Activated B cell treated with CpG ODN at 0.5 μM for 24 hours (primary cell): ENCODE data around the gene PHTF2. TPM values are rescaled to one million over a fixed set of nuclear protein-coding genes. Genes with fewer than 3 reads are reported as not detected.

Experiments used
- ATAC-seq: fragments of 200-7000 bp; cut with Tn5 transposase; one replicate; pipeline ENCODE4 v1.10.0; 2021; ENCODE audit warnings: low read depth, mild to moderate bottlenecking, moderate library complexity
- CTCF ChIA-PET: fragments of 350-600 bp; sonication (Branson Sonifier 250); formaldehyde crosslinking; loops from one replicate; lab custom pipeline; 2021; ENCODE audit warnings: antibody characterized with exemption; lab: Charles Lee
- POLR2A ChIA-PET: fragments of 350-600 bp; sonication (Branson Sonifier 250); formaldehyde crosslinking; loops from one replicate; lab custom pipeline; 2021; ENCODE audit warnings: antibody characterized with exemption; lab: Charles Lee
- DNase-seq: peaks from one replicate; pipeline ENCODE4 v3.0.0; 2022
- H3K27ac Mint-ChIP-seq: one replicate; pipeline ENCODE4 v1.8.0; 2020; ENCODE audit warnings: mixed read lengths
- H3K27me3 Mint-ChIP-seq: one replicate; pipeline ENCODE4 v1.8.0; 2021; ENCODE audit warnings: mixed read lengths
- H3K36me3 Mint-ChIP-seq: one replicate; pipeline ENCODE4 v1.8.0; 2021; ENCODE audit warnings: low read depth, mixed read lengths
- H3K4me1 Mint-ChIP-seq: one replicate; pipeline ENCODE4 v1.8.0; 2021; ENCODE audit warnings: mixed read lengths
- H3K4me3 Mint-ChIP-seq: one replicate; pipeline ENCODE4 v1.8.0; 2020; ENCODE audit warnings: mild to moderate bottlenecking, mixed read lengths
- H3K9me3 Mint-ChIP-seq: one replicate; pipeline ENCODE4 v1.8.0; 2020; ENCODE audit warnings: mixed read lengths
- intact Hi-C: fragments of 100-400 bp; cut with micrococcal nuclease; formaldehyde crosslinking; loops from one replicate; pipeline ENCODE4 v1.15.1; 2024
- total RNA-seq: library from RNA; stranded (reverse); gene quantifications from 2 replicates; pipeline ENCODE4 v1.2.3, GENCODE V29; 2022
- TF ChIP-seq, protein P1 (sequence below): fragments of 200-600 bp; IDR thresholded peaks from one replicate; pipeline ENCODE4 v1.8.0; 2022; ENCODE audit warnings: antibody characterized with exemption, mild to moderate bottlenecking

The PHTF2 gene
- total RNA-seq, 1 donor from 2014 or later: 38.9 TPM

DNA sequence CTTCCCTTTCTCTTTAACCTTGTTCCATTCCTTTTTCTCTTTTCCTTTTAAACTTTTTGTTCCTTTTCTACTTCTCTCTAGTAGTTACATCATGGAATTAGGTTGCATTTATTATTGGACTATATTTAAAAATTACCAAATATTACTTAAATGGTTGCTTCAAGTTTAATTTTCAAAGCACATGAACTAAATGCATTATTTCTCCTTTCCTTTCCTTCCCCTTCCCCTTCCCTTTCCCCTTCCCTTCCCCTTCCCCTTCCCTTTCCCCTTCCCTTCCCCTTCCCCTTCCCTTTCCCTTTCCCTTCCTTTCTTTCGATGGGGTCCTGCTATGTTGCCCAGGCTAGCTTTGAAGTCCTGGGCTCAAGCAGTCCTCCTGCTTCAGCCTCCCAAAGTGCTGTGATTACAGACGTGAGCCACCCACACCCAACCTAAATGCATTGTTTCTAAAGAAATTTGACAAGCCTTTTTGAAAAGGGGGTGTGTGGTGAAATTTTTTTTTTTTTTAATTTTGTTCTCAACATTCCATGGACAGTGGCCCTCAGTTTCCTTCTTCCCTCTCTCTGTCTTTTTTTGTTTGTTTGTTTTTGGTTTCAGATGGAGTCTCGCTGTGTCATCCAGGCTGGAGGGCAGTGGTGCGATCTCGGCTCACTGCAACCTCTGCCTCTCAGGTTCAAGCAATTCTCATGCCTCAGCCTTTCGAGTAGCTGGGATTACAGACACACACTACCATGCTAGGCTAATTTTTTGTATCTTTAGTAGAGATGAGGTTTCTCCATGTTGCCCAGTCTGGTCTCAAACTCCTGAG lies 31.6 kb upstream of the PHTF2 start:
- intact Hi-C loops: no loop called here
- ChIA-PET CTCF (interaction anchor here (0.6 kb wide), 1 partner anchor 204 kb away, joined by 3 read pairs; no protein-coding TSS in a partner anchor), POLR2A (interaction anchor here (0.6 kb wide), 1 partner anchor 154 kb away, joined by 7 read pairs; no protein-coding TSS in a partner anchor)
- no peak for DNase-seq
- Mint-ChIP-seq H3K4me3 (no peak overlapping the region), H3K27me3 (no peaks in the 10 kb centered on the region), H3K36me3 (peaks cover 49% of the 10 kb centered on the region), H3K27ac (no peak overlapping the region), H3K9me3 (no peaks in the 10 kb centered on the region), H3K4me1 (peaks cover 27% of the 10 kb centered on the region)
- TF ChIP-seq, protein P1, sequence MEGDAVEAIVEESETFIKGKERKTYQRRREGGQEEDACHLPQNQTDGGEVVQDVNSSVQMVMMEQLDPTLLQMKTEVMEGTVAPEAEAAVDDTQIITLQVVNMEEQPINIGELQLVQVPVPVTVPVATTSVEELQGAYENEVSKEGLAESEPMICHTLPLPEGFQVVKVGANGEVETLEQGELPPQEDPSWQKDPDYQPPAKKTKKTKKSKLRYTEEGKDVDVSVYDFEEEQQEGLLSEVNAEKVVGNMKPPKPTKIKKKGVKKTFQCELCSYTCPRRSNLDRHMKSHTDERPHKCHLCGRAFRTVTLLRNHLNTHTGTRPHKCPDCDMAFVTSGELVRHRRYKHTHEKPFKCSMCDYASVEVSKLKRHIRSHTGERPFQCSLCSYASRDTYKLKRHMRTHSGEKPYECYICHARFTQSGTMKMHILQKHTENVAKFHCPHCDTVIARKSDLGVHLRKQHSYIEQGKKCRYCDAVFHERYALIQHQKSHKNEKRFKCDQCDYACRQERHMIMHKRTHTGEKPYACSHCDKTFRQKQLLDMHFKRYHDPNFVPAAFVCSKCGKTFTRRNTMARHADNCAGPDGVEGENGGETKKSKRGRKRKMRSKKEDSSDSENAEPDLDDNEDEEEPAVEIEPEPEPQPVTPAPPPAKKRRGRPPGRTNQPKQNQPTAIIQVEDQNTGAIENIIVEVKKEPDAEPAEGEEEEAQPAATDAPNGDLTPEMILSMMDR: no peak
- no peak for ATAC-seq

DNA sequence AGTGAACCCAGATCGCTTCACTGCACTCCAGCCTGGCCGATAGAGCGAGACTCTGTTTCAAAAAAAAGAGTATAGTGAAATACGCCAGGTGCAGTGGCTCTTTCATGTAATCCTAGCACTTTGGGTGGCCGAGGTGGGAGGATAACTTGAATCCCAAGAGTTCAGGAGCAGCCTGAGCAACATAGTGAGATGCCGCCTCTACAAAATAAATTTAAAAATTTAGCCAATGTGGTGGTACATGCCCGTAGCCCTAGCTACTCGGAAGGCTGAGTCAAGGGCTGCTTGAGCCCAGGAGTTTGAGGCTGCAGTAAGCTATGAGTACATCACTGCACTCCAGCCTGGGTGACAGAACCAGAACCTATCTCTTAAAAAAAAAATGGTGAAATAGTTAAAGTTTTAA lies 28.3 kb upstream of the PHTF2 start:
- Mint-ChIP-seq H3K4me1 (peaks cover 6% of the 10 kb centered on the region), H3K27ac (no peak overlapping the region), H3K4me3 (no peak overlapping the region), H3K36me3 (peaks cover 72% of the 10 kb centered on the region), H3K27me3 (no peaks in the 10 kb centered on the region), H3K9me3 (peaks cover 2% of the 10 kb centered on the region)
- ChIA-PET CTCF (no interaction called here), POLR2A (no interaction called here)
- TF ChIP-seq, protein P1: no peak
- ATAC-seq (no peak), DNase-seq (no peak)
- intact Hi-C loops: no loop called here

DNA sequence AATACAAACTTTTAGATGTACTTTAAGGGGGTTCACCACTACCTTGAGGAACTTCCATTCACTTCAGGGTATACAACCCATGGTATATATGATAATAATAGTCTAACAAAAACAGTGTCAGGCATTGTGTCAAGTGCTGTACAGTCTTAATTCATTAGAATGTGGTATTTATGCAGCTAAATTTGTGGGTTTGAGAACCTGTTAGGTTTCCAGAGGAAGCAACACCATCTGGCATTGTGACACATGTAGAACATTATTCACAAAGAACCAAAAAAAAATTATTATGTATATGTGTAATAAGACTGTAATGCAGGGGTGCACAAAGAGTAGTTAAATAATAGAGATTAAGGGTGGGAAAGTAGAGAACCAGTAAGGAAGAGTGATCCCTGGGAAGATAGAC lies 26.7 kb upstream of the PHTF2 start:
- Mint-ChIP-seq H3K36me3 (peaks cover 74% of the 10 kb centered on the region), H3K27me3 (no peaks in the 10 kb centered on the region), H3K9me3 (peaks cover 9% of the 10 kb centered on the region), H3K4me3 (no peak overlapping the region), H3K4me1 (peaks cover 1% of the 10 kb centered on the region), H3K27ac (no peak overlapping the region)
- TF ChIP-seq, protein P1: no peak
- DNase-seq: no peak
- intact Hi-C loops: no loop called here
- no peak for ATAC-seq
- ChIA-PET CTCF (no interaction called here), POLR2A (no interaction called here)

DNA sequence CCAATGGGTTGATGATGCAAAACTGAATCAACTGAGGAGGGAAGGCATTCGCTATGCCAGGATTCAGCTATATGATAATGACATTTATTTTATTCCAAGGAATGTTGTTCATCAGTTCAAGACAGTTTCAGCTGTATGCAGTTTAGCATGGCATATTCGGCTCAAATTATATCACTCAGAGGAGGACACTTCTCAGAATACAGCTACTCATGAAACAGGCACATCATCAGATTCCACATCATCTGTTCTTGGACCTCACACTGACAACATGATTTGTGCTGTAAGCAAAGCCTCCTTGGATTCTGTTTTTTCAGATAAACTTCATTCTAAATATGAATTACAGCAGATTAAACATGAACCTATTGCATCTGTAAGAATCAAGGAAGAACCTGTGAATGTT lies 20.0 kb upstream of the PHTF2 start:
- ChIA-PET CTCF (interaction anchor here (1.0 kb wide), 1 partner anchor 127 kb away, joined by 3 read pairs; no protein-coding TSS in a partner anchor), POLR2A (no interaction called here)
- TF ChIP-seq, protein P1: no peak
- ATAC-seq: no peak
- Mint-ChIP-seq H3K4me3 (no peak overlapping the region), H3K36me3 (peaks cover 67% of the 10 kb centered on the region), H3K4me1 (peaks cover 1% of the 10 kb centered on the region), H3K27me3 (no peaks in the 10 kb centered on the region), H3K27ac (no peak overlapping the region), H3K9me3 (peaks cover 7% of the 10 kb centered on the region)
- DNase-seq: no peak
- intact Hi-C loops: no loop called here

DNA sequence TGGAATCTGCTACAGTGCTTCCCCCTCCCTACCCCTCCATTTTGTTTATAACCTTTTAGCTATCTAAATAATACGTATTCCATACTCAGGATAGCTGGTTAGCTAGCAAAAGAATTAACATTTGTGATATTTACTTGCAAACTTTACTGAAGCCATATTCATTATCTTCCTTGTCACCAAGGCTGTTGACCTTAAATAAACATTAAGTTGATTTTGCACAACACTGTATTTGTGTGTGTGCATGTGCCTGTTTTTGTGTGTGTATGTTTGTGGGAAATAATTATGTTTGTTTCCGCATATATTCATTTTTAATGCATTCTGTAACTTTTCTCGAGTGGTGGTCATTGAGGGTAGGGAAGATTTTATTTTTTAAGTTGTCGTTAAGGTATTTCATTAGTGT lies 16.2 kb upstream of the PHTF2 start:
- H3K27ac Mint-ChIP-seq: no peak overlapping the region
- DNase-seq: no peak
- no peak overlapping the region for H3K4me3 Mint-ChIP-seq
- ATAC-seq: no peak
- no peaks in the 10 kb centered on the region for H3K27me3 Mint-ChIP-seq
- intact Hi-C loops: no loop called here
- H3K9me3 Mint-ChIP-seq: no peaks in the 10 kb centered on the region
- TF ChIP-seq, protein P1: no peak
- H3K4me1 Mint-ChIP-seq: peaks cover 6% of the 10 kb centered on the region
- H3K36me3 Mint-ChIP-seq: peaks cover 48% of the 10 kb centered on the region
- ChIA-PET CTCF (no interaction called here), POLR2A (no interaction called here)
